ENCODE data around the gene BDP1. TPM values are rescaled to one million over a fixed set of nuclear protein-coding genes. Genes with fewer than 3 reads are reported as not detected.
"Not testable (repeated sequence)": the region's sequence is repeated elsewhere in the genome, so short reads cannot be mapped to it uniquely, and the experiment has no call there.

Gene BDP1, protein sequence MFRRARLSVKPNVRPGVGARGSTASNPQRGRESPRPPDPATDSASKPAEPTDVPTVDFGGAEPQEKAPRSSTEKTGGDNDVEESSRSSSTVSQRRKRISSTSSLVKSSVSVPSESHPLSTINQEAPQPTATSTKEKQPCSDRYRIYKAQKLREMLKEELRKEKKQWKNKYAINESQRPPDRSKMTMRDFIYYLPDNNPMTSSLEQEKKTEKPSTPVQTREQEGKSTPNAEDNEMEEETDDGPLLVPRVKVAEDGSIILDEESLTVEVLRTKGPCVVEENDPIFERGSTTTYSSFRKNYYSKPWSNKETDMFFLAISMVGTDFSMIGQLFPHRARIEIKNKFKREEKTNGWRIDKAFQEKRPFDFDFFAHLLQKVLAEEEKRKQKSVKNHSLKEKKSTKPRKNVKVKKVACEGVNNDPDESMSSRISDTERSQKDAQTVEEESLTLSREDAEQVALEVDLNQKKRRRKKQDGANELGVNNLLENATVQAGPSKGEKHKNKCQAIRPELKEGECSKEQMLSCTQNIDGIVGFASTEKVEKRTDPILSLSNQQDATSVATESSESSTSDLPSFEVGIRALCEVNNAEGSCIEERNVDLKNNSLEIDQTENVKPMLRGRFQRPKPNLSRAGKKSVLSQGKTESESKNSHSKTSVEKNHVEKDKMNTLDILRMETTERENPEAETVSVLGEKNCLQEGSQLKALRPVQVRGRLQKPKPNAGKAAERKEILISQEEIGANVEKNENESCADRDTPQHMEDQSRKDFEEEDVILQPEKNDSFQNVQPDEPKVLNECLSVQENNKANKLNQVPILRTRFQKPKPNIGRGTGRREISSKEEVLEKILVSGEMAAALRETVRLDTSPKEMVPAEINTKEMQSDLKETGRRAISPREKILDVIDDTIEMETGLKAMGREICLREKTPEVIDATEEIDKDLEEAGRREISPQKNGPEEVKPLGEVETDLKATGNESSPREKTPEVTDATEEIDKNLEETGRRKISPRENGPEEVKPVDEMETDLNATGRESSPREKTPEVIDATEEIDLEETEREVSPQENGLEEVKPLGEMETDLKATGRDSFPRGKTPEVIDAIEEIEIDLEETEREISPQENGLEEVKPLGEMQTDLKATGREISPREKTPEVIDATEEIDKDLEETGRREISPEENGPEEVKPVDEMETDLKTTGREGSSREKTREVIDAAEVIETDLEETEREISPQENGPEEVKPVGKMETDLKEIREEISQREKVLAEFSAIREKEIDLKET (N-terminal part only)
- total RNA-seq: 10 to 100 TPM; 27.8 to 29.3 TPM

DNA sequence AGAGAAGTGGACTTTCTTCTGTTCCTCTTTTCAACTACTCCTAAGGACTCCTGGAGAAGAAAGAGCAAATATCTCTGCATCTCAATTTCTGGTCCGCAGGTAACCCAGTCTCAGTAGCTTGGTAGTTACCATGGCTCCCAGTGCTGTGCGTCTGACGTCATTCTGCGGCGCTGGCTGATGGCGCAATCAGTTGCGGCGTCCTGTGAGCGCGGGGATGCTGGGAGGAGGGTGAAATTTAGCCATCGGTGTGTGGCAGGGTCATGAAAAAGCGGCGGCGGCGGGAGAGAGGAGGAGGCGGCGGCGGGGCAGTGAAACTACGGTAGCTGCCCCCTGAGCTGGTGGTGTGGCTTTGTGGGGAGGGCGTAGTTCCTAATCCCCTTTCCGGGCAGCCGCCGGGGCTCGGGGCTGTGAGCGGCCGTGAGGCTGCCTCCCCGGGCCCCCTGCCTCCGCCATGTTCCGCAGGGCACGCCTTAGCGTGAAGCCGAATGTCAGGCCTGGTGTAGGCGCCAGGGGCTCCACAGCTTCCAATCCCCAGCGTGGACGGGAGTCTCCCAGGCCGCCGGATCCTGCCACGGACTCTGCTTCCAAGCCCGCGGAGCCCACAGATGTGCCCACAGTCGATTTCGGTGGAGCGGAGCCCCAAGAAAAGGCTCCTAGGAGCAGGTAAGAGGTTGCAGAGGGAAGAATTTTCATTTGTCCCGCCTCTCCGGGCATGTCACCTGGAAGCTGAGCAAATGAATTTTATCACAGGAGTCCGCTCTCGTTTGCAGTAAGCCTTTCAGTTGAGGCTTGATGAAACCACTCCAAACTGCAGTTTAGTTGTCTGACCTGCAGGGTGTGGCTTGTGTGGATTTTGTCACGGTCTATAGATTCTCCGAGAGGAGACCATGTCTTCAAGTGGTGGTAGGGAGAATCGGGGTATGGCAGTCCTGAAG is at the start of gene BDP1:
Gene BDP1, plus strand, starts transcription at position 225 of the 935 bp plus-strand sequence. Its CDS starts 227 bp downstream, at position 452.
- peak within 1 kb of the TSS; percentile 92 for H3K27ac Mint-ChIP-seq
- peaks cover 26% of the 10 kb centered on the region for H3K4me1 Mint-ChIP-seq
- ChIA-PET POLR2A (interaction anchor here (1.0 to 1.4 kb wide), 4 partner anchors 14 to 852 kb away, joined by 3 to 8 read pairs (median 5); partner anchors contain the start of gene MCCC2), CTCF (interaction anchor here (0.7 kb wide), 1 partner anchor 20 kb away, joined by 3 read pairs; no protein-coding TSS in a partner anchor)
- H3K4me3 Mint-ChIP-seq: peak within 1 kb of the TSS; percentile 86
- no peaks in the 10 kb centered on the region for H3K9me3 Mint-ChIP-seq
- peak; percentile 97 for DNase-seq
- peaks cover 22% of the 10 kb centered on the region for H3K36me3 Mint-ChIP-seq (ENCODE audit: low read depth)
- peaks cover 2% of the 10 kb centered on the region for H3K27me3 Mint-ChIP-seq

DNA sequence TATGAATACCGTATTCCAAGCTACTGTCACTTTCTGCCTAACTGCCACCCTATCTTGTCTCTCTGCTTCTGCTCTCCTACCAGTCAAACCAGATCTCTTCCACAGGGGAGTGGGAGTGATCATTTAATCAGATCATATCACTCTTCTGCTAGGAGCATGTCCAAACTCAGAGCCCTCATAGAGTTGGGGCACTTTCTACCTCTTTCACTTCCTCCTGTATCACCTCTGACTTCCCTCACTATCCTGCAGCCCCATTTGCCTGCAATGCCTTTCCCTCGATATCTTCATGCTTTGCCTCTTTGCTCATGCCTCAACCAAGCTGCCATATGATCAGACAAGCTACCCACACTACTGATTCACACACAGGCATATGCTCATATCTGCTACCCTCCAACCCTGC is 45.4 kb upstream of the BDP1 start:
- H3K9me3 Mint-ChIP-seq; H3K36me3 Mint-ChIP-seq (ENCODE audit: low read depth); DNase-seq; H3K4me1 Mint-ChIP-seq; POLR2A ChIA-PET; H3K4me3 Mint-ChIP-seq; CTCF ChIA-PET; H3K27ac Mint-ChIP-seq: not testable (repeated sequence)
- peaks cover 27% of the 10 kb centered on the region for H3K27me3 Mint-ChIP-seq

DNA sequence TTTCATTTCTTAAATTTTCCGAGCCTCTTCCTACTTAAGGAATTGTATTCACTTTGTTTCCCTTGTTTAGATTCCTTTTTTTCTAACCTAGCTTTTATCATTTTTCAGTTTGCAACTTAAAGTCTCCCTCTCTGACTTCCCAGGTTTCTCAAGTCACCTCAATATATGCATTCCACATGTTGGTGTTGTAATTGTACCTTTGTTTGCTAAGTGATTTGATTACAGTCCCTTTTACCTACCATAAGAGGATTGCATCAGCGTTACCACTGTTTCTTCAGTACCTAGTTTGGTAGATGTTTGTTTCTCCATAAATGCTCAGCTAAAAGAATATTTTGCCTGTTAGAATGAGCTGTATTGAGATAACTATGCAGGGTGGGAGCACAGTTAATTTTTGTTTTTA is 39.8 kb upstream of the BDP1 start:
- DNase-seq; H3K4me1 Mint-ChIP-seq; POLR2A ChIA-PET; H3K27ac Mint-ChIP-seq; H3K36me3 Mint-ChIP-seq (ENCODE audit: low read depth); H3K4me3 Mint-ChIP-seq; CTCF ChIA-PET; H3K9me3 Mint-ChIP-seq: not testable (repeated sequence)
- peaks cover 36% of the 10 kb centered on the region for H3K27me3 Mint-ChIP-seq

DNA sequence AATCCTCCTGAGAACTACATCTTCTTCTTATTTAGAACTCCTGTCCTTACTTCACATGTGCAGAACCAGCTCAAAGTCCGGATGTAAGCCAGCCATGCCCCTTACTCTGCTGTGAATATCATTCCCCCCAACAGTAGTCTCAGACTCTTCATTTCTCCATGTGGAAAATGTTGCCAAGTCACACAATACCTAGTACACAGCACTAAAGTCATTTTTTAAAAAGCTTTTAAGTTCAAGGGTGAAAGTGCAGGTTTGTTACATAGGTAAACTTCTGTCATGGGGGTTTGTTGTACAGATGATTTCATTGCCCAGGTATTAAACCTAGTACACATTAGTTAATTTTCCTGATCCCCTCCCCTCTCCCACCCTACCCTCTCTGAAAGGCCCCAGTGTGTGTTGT is 37.4 kb upstream of the BDP1 start:
- CTCF ChIA-PET; H3K27ac Mint-ChIP-seq; H3K4me3 Mint-ChIP-seq; POLR2A ChIA-PET; H3K4me1 Mint-ChIP-seq; H3K9me3 Mint-ChIP-seq; H3K36me3 Mint-ChIP-seq (ENCODE audit: low read depth); DNase-seq: not testable (repeated sequence)
- peaks cover 37% of the 10 kb centered on the region for H3K27me3 Mint-ChIP-seq

DNA sequence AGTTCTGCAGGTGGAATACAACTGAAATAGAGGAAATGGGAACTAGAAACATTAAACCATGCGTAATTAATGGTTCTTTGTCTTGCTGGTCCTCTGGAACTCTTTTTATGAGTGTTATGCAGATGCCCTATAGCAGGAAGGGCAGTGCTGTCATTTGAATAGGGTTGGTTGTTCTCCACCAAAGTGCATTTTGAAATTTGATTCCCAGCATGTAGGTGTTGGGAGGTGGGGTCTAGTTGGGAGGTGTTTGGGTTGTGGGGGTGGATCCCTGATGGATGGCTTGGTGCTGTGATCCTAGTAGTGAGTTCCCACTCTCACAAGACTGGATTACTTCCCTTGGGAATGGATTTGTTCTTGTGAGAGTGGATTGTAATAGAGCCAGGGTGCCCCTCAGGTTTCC is 34.2 kb upstream of the BDP1 start:
- DNase-seq; H3K27ac Mint-ChIP-seq; H3K4me3 Mint-ChIP-seq; H3K9me3 Mint-ChIP-seq; H3K4me1 Mint-ChIP-seq; POLR2A ChIA-PET; CTCF ChIA-PET; H3K36me3 Mint-ChIP-seq (ENCODE audit: low read depth): not testable (repeated sequence)
- H3K27me3 Mint-ChIP-seq: peaks cover 31% of the 10 kb centered on the region

DNA sequence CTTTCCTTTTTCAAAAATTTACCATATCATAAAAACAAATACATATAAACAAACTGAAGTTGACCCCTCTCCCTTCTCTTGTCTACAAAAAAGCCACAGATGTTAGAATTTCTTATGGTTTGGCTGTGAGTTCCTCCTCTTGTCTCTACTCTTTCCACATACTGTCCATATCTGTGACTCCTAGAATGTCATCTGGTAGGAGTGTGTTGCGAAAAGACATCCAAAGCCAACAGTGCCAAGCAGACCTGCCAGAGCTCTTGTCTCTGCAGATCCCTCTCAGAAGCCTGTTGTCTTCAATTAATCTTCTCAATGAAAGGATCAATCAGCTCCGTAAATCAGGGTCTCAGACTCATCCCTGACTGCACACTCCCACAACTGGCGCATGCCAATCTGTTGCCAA is 31.6 kb upstream of the BDP1 start:
- DNase-seq; H3K36me3 Mint-ChIP-seq (ENCODE audit: low read depth); H3K9me3 Mint-ChIP-seq; POLR2A ChIA-PET; H3K4me1 Mint-ChIP-seq; H3K4me3 Mint-ChIP-seq; CTCF ChIA-PET: not testable (repeated sequence)
- Mint-ChIP-seq H3K27me3 (peaks cover 19% of the 10 kb centered on the region), H3K27ac (peak overlapping the region; percentile 5)

DNA sequence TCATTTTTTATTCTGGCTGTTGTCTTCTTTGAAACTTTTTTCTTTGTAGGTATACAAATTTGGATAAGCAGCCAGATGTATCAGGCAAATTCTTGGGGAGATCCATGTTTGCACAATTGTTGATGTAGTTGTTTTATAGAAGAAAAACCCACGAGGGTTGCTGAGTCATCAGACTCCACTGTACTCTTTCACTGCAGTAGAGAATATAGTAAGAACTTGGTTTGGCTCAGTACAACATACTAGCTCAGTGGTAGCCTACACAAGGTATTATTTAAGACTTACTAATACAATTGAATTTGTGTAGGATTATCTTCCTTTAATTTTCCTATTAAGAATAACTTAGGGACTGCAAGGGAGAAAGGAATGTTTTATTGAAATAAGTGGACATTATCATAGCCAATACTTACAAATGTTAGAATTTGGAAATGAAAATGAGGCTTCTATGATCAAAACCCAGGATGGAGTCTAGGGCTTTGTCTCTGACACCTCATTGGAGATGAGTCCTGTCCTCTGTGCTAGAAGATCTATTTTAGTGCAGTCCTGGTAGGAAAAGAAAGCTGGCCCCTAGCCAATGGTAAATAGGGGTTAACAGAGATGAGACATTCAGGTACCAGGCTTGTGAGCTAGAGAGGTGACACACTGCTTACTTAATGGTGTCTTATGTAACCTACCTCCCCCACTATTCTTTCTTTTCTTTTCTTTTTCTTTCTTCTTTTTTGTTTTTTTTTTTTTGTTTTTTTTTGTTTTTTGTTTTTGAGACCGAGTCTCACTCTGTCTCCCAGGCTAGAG is 28.6 kb upstream of the BDP1 start:
- CTCF ChIA-PET; POLR2A ChIA-PET; H3K4me1 Mint-ChIP-seq; H3K36me3 Mint-ChIP-seq (ENCODE audit: low read depth); H3K9me3 Mint-ChIP-seq; H3K27ac Mint-ChIP-seq; H3K4me3 Mint-ChIP-seq; DNase-seq: not testable (repeated sequence)
- peaks cover 15% of the 10 kb centered on the region for H3K27me3 Mint-ChIP-seq

DNA sequence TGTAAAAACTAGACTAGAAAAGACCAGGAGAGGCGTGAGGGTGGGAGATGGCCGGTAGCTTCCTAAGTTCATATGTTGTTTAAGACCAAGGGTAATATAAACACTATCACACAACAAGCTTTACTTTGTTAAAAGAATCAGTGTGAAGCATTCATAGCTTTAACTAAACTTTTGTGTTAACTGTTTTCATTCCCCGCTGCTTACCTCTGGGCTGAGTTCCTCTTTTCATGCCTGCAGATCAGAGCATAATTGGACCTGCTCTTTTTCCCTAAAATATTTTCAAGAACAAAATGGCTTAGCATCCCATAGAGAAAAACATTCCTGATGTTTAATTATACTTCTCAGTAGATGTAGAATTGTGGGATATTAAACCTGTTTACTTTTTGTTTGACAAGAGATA is 23.0 kb upstream of the BDP1 start:
- H3K27ac Mint-ChIP-seq; DNase-seq; H3K9me3 Mint-ChIP-seq; H3K36me3 Mint-ChIP-seq (ENCODE audit: low read depth); CTCF ChIA-PET; H3K4me3 Mint-ChIP-seq; H3K4me1 Mint-ChIP-seq; POLR2A ChIA-PET: not testable (repeated sequence)
- peaks cover 24% of the 10 kb centered on the region for H3K27me3 Mint-ChIP-seq

DNA sequence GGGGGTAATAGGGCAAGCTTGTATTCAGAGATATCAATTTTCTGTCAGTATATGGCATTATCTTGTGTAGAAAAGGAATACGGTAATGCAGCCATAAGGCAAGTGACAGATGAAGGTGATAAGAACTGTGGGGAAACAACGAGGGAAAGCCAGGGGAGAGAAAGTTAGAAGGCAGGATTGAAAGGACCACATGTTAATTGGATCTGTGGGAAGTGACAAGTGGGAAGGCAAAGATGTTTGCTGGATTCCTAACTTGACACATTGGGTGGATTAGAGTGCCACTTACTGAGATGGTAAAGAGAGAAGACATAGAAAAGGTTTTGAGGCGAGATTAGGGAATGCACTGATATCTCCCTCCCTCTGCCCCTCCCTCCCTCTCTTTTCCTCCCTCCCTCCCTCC is 20.6 kb upstream of the BDP1 start:
- H3K9me3 Mint-ChIP-seq; H3K27ac Mint-ChIP-seq; H3K36me3 Mint-ChIP-seq (ENCODE audit: low read depth); DNase-seq; H3K4me3 Mint-ChIP-seq; POLR2A ChIA-PET; CTCF ChIA-PET; H3K4me1 Mint-ChIP-seq: not testable (repeated sequence)
- H3K27me3 Mint-ChIP-seq: peaks cover 21% of the 10 kb centered on the region

DNA sequence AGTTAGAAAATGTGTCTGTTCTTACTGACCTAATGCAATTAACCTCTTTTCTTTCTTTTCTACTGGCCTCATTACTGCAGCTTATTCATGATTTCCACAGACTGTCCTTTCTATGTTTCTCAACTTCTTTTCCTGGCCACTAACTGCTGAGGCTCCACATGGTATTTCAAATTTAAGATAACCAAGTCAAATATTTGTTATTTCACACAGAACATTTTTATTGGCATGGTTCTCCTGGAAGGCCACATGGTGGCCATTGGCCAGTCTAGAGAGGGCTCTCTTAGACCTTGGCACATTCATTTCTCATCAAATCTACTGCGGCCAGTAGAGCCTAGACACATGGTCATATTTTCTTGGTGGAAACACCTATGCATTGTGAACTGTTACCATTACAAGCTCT is 13.9 kb upstream of the BDP1 start:
- H3K9me3 Mint-ChIP-seq; H3K27ac Mint-ChIP-seq; DNase-seq; H3K36me3 Mint-ChIP-seq (ENCODE audit: low read depth); POLR2A ChIA-PET; H3K4me1 Mint-ChIP-seq; CTCF ChIA-PET; H3K4me3 Mint-ChIP-seq: not testable (repeated sequence)
- H3K27me3 Mint-ChIP-seq: peaks cover 27% of the 10 kb centered on the region

DNA sequence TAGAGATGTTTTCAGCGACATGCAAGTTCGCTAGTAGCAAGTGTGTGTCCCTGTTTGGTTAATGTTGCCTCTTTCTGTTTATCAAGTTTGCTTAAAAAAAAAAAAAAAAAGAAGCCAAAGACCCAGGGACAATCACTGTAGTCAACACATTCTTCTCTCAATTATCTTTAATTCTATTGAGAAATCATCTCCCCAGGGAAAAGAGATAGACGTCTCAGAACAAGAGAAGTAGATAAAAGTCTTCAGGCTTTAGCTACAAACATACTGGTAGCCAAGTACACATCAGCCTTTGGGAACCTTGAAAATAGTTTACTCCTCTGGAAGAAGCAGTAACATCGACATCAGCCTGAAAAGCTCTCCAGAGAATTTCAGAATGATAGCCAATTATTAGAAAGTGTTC is 11.6 kb upstream of the BDP1 start:
- H3K9me3 Mint-ChIP-seq; POLR2A ChIA-PET; CTCF ChIA-PET; H3K36me3 Mint-ChIP-seq (ENCODE audit: low read depth); H3K27ac Mint-ChIP-seq; H3K4me3 Mint-ChIP-seq; DNase-seq; H3K4me1 Mint-ChIP-seq: not testable (repeated sequence)
- peaks cover 36% of the 10 kb centered on the region for H3K27me3 Mint-ChIP-seq

DNA sequence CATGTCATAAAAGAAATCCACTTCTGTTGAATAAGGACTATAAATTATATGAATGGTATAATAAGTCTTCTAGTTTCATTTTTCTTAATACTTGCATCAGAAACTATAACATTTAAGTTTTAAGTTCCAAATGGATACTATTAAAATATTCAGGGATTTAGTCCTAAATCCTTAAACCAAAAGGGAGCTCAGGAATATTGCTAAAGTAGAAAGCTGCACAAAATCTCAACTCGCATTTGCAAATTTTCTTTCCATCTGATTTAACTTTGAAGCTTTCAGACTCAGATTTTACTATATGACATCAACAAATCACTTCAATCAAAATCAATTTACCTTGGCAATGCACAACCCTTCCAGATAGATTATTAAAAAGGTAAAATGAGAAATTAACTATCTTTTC is 10.4 kb upstream of the BDP1 start:
- H3K4me1 Mint-ChIP-seq; H3K9me3 Mint-ChIP-seq; H3K4me3 Mint-ChIP-seq; H3K36me3 Mint-ChIP-seq (ENCODE audit: low read depth); POLR2A ChIA-PET; CTCF ChIA-PET; DNase-seq; H3K27ac Mint-ChIP-seq: not testable (repeated sequence)
- peaks cover 39% of the 10 kb centered on the region for H3K27me3 Mint-ChIP-seq
